ENCODE results near the gene KMT2C. TPM values are rescaled to one million over a fixed set of nuclear protein-coding genes. Genes with fewer than 3 reads are reported as not detected.

Gene KMT2C
- total RNA-seq, 4 donors from 2014 or later = 84.2 to 185 (median 111) TPM

DNA sequence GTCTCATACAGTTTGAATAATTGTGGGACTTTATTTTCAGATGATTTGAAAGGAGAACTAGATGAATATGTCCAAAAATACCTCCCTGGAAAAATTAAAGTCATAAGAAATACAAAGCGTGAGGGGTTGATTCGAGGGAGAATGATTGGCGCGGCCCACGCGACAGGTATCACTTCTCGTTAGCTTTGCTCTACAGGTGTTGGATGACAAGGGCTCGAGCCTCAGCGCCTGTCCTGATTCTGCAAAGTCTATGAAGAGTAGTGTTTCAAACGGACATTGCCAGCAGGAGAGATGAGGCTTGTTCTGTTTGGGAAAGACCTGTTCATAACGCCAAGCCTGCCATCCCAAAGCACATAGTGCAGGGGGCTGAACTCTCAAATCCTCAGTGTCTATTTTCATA is 330.6 kb downstream of the KMT2C start:
- TF ChIP-seq, protein P1, sequence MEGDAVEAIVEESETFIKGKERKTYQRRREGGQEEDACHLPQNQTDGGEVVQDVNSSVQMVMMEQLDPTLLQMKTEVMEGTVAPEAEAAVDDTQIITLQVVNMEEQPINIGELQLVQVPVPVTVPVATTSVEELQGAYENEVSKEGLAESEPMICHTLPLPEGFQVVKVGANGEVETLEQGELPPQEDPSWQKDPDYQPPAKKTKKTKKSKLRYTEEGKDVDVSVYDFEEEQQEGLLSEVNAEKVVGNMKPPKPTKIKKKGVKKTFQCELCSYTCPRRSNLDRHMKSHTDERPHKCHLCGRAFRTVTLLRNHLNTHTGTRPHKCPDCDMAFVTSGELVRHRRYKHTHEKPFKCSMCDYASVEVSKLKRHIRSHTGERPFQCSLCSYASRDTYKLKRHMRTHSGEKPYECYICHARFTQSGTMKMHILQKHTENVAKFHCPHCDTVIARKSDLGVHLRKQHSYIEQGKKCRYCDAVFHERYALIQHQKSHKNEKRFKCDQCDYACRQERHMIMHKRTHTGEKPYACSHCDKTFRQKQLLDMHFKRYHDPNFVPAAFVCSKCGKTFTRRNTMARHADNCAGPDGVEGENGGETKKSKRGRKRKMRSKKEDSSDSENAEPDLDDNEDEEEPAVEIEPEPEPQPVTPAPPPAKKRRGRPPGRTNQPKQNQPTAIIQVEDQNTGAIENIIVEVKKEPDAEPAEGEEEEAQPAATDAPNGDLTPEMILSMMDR (IDR thresholded peaks at IDR 0.05) = no peak
- no peak for TF ChIP-seq POLR2A (IDR thresholded peaks at IDR 0.05)
- H3K36me3 ChIP-seq = peaks cover 0 to 32% (median 0%) of the 10 kb centered on the region in 3 donors
- H3K27ac ChIP-seq = no peak overlapping the region
- H3K4me1 ChIP-seq = no peaks in the 10 kb centered on the region
- no peak overlapping the region for H3K4me3 ChIP-seq
- H3K9me3 ChIP-seq = no peaks in the 10 kb centered on the region
- no peaks in the 10 kb centered on the region for H3K27me3 ChIP-seq
- DNase-seq = no peak

DNA sequence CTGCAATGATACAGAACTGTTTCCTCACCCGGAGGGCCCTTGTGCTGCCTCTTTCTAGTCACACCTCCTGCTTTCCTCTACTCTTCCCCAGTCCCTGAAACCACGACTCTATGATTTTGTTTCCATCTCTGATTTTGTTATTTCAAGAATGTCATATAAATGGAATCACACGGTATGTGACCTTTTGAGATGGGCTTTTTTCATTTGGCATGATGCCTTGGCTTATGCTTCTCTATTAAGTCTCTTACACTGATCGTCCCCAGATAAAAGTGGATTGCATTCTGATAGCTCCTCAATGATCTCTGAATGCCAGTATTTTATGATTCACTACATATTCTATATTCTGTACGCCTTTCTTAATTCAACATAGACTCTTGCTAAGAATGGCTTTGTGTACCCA is 332.1 kb downstream of the KMT2C start:
- no peaks in the 10 kb centered on the region for H3K9me3 ChIP-seq
- no peak overlapping the region for H3K27ac ChIP-seq
- no peaks in the 10 kb centered on the region for H3K27me3 ChIP-seq
- H3K4me1 ChIP-seq = no peaks in the 10 kb centered on the region
- DNase-seq = no peak
- TF ChIP-seq, protein P1 (IDR thresholded peaks at IDR 0.05) = no peak
- TF ChIP-seq POLR2A (IDR thresholded peaks at IDR 0.05) = no peak
- no peak overlapping the region for H3K4me3 ChIP-seq
- peaks cover 0 to 32% (median 0%) of the 10 kb centered on the region in 3 donors for H3K36me3 ChIP-seq

DNA sequence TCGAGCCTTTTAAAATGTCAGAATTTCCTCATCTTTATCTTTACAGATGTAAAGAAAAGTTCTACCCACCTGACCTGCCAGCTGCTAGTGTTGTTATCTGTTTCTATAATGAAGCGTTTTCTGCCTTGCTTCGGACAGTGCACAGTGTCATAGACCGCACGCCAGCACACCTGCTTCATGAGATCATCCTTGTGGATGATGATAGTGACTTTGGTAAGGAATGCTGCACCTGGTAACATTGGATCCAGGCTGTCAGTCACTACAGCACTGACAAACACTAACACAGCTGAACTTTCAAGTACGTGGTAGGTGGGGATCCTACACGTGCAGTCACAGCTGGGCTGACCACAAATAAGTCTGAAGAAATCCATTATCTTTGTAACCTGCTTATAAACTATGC is 332.7 kb downstream of the KMT2C start:
- no peak overlapping the region for H3K27ac ChIP-seq
- TF ChIP-seq POLR2A (IDR thresholded peaks at IDR 0.05) = no peak
- TF ChIP-seq, protein P1 (IDR thresholded peaks at IDR 0.05) = no peak
- H3K4me1 ChIP-seq = no peaks in the 10 kb centered on the region
- H3K9me3 ChIP-seq = no peaks in the 10 kb centered on the region
- H3K36me3 ChIP-seq = peaks cover 0 to 32% (median 0%) of the 10 kb centered on the region in 3 donors
- DNase-seq = no peak
- H3K4me3 ChIP-seq = no peak overlapping the region
- H3K27me3 ChIP-seq = no peaks in the 10 kb centered on the region

DNA sequence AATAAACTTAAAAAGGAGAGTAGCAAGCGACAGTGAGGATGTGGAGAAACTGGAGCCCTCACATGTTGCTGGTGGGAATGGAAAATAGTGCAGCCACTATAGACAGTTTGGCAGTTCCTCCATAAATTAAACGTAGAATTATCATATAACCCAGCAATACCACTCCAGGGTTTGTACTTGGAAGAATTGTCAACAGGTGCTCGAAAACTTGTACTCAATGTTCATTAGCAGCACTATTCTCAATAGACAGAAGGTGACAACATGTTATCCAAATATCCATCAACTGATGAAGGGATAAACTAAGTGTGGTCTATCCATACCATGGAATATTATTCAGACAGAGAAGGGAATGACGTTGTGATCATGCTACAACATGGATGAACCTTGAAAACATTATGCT is 338.5 kb downstream of the KMT2C start:
- no peak for DNase-seq
- H3K4me1 ChIP-seq = no peaks in the 10 kb centered on the region
- no peaks in the 10 kb centered on the region for H3K9me3 ChIP-seq
- H3K4me3 ChIP-seq = no peak overlapping the region
- no peak overlapping the region for H3K27ac ChIP-seq
- TF ChIP-seq, protein P1 (IDR thresholded peaks at IDR 0.05) = no peak
- no peak for TF ChIP-seq POLR2A (IDR thresholded peaks at IDR 0.05)
- H3K36me3 ChIP-seq = peaks cover 0 to 11% (median 0%) of the 10 kb centered on the region in 3 donors
- no peaks in the 10 kb centered on the region for H3K27me3 ChIP-seq

DNA sequence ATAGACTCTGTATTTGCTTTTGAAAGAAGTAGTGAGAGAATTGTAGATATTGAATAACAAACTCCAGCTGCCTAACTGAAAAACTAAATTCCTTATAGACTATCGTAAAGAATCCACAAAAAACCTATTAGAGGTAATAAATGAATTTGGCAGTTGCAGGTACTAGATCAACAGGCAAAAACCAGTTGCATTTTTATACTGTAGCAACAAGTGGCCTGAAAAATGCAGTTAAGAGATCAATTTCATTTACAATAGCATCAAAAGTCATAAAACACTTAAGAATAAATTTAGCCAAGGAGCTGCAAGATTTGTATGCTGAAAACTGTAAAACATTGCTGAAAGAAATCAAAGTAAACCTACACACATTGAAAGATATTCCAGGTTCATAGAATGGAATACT is 340.0 kb downstream of the KMT2C start:
- Histone ChIP-seq H3K4me1 (no peaks in the 10 kb centered on the region), H3K9me3 (no peaks in the 10 kb centered on the region), H3K27me3 (no peaks in the 10 kb centered on the region), H3K4me3 (no peak overlapping the region), H3K27ac (no peak overlapping the region), H3K36me3 (peaks cover 0 to 2% (median 0%) of the 10 kb centered on the region in 3 donors)
- TF ChIP-seq POLR2A (IDR thresholded peaks at IDR 0.05) = no peak
- TF ChIP-seq, protein P1 (IDR thresholded peaks at IDR 0.05) = no peak
- DNase-seq = no peak

DNA sequence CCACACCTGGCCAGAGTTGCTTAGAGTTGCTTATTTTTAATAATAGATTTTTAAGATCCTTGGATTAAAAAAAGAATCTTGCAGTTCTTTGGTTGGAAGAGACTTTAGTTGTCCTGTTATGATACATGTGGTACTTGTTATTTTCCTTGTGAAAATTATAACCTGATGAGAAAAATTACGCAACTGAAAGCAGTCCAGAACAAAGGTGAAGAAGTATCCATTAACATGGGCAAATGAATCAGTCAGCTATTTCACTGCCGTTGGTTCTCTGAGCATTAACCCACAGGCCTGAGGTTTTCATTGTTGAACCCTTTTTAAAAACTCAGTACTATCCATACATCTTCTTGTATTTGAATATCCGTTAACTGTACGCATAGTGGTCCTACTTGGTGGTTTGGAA is 342.1 kb downstream of the KMT2C start:
- no peak overlapping the region for H3K27ac ChIP-seq
- TF ChIP-seq POLR2A (IDR thresholded peaks at IDR 0.05) = no peak
- TF ChIP-seq, protein P1 (IDR thresholded peaks at IDR 0.05) = no peak
- H3K4me3 ChIP-seq = no peak overlapping the region
- H3K27me3 ChIP-seq = no peaks in the 10 kb centered on the region
- DNase-seq = no peak
- H3K9me3 ChIP-seq = peaks cover 0 to 5% (median 0%) of the 10 kb centered on the region in 4 donors
- H3K4me1 ChIP-seq = no peaks in the 10 kb centered on the region
- no peaks in the 10 kb centered on the region for H3K36me3 ChIP-seq

Data from Peyer's patch (tissue), 4 donors.